ENCODE data around the gene HOTAIR. TPM values are rescaled to one million over a fixed set of nuclear protein-coding genes. Genes with fewer than 3 reads are reported as not detected.

HOTAIR gene
- polyA plus RNA-seq, 4 donors = 1.3 to 2.9 (median 2.6) TPM

DNA sequence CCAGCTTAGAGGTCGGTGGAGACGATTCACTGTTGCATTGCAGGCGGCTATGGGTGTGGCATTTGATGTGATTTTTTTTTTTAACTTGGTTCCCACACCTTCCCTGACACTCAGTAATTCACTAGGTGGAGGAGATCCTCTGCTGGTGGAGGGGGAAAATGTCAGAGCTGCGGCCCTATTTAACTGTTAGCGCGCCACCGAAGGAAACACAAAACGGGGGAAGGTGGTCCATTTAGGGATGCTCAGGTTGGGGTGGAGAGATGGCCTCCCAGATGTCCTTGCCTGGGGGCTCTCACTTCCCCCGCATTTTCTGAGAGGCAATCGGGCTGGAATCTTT is 24.3 kb downstream of the HOTAIR start:
- no peak for DNase-seq (ENCODE audit: low read depth in 4 of 4, low spot score in 3 of 4)

- DNase-seq (ENCODE audit: low read depth in 4 of 4, low spot score in 3 of 4) = no peak
Measured at GRCh38 chr12:53949631-53950436, 24.9 kb downstream of the HOTAIR start.

DNA sequence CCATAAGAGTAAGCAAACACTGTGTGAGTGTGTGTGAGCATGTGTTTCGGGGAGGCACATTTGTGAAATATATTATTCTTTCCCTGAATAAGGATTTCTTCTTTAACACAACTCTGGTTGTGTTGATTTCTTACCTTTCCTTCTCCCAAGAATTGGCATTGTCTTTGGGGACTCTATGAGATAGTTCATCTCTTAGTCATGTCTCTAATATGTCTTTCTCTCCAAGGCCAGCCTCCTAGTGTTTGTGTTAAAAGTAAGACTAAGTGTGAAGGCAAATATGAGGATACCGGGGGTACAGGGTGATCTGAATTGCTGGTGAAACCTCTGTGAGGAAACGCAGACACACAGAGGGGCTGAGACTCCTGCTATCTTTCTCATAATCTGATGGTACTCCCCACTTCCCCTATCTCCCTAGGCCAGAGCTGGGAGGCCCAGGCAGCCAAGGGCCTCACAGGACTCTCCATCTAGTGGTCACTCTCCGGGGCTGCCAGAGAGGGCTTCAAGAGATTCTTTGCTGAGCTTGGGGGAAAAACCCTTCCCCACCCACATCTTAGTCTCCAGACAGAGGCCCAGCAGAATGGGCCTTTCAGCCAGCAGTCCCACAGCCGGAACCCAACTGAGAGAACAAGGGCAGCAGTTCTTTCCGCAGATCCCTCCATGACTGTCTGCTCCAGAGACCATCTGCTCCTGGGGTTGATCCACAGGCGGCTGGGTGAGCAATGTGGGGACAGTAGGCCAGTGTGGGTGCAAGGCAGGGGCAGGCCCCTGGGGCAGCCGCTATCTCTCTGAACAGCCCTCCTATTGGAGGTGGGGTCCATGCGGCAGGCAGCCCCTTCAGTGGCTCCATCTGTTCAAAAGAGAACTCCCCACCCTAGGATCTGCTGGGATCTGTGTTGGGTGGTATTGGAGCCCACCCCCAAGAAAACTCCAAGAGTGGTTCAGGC is 25.8 kb downstream of the HOTAIR start:
- no peak for DNase-seq (ENCODE audit: low read depth in 4 of 4, low spot score in 3 of 4)

GRCh38 chr12:53947743-53948142 is 27.0 kb downstream of the HOTAIR start:
- DNase-seq (ENCODE audit: low read depth in 4 of 4, low spot score in 3 of 4) = no peak

DNA sequence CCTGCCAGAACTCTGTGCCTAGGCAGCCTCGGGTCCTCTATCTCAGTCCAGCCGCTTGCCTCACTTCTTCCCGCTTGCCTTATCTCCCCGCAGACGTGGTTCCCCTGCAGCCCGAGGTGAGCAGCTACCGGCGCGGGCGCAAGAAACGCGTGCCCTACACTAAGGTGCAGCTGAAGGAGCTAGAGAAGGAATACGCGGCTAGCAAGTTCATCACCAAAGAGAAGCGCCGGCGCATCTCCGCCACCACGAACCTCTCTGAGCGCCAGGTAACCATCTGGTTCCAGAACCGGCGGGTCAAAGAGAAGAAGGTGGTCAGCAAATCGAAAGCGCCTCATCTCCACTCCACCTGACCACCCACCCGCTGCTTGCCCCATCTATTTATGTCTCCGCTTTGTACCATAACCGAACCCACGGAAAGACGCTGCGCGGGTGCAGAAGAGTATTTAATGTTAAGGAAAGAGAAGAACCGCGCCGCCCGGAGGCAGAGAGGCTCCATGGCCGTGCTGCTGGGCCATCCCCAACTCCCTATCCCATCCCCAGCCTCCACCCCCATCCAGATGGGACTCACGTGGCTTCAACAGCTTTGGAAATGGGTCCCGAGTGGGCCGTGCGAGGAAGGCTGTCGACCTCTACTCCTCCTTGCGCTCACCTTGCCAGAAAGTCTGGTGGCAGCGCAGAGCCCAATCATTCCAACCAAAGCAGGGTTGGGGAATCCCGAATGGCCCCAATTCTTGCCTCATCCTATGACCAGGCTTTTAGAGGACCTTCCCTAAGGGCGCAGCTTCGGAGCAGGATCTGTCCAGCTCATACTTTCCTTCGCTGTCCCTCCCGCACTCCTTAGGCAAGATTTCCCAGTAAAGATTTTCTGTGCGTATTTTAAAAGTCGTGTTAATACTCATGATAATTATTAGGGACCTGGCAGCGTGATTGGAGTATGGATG is 29.6 kb downstream of the HOTAIR start:
- DNase-seq (ENCODE audit: low read depth in 4 of 4, low spot score in 3 of 4) = no peak

DNA sequence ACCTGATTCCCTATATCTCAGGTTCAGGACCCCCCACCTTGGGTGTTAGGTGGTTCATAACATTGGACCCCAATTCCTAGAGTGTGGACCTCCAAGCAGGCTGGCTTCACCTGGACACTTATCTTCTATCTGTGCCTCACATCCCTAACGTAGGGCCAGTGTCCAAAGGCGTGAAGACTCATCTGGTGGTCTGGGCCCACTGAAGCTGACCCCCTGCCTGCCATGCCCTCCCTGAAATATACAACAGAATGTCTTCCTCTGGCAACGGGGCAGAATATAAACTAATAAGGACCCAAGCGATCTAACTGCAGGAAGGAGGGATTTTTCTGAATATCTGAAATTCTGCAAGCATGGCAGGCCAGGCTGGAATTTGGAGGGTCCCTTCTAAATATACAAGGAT is 30.5 kb downstream of the HOTAIR start:
- no peak for DNase-seq (ENCODE audit: low read depth in 4 of 4, low spot score in 3 of 4)

DNA sequence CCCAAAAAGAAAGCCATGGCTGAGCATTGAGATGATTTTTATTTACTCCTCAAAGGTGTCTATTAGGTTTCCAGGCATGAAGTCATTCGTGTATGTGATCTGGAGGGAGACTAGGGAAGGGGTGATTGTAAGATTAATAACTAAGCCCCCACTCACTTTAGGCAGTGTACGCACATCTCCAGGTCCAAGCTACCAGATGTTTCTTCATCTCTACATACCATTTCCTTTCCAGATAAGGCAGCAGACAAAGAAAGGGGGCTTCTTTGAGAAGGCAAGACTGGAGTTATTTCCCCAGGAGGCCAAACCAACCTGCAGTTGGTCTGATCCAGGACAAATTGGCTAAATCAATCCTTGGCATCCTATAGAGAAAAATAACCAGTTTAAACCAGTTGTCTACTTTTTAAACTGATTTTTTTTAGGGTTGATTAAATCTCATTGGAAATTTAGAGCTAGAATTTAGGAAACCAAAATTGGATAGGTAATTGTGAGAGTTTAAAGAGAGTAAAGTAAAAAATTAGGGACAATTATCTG is 32.2 kb downstream of the HOTAIR start:
- DNase-seq (ENCODE audit: low read depth in 4 of 4, low spot score in 3 of 4) = no peak

GRCh38 chr12:53941750-53942149 is 33.0 kb downstream of the HOTAIR start:
- DNase-seq (ENCODE audit: low read depth in 4 of 4, low spot score in 3 of 4) = no peak

GRCh38 chr12:53941187-53941586 is 33.6 kb downstream of the HOTAIR start:
- DNase-seq (ENCODE audit: low read depth in 4 of 4, low spot score in 3 of 4) = no peak

- no peak for DNase-seq (ENCODE audit: low read depth in 4 of 4, low spot score in 3 of 4)
Measured at GRCh38 chr12:53940443-53941014, 34.2 kb downstream of the HOTAIR start.

- no peak for DNase-seq (ENCODE audit: low read depth in 4 of 4, low spot score in 3 of 4)
Measured at GRCh38 chr12:53939141-53940108, 35.3 kb downstream of the HOTAIR start.

DNA sequence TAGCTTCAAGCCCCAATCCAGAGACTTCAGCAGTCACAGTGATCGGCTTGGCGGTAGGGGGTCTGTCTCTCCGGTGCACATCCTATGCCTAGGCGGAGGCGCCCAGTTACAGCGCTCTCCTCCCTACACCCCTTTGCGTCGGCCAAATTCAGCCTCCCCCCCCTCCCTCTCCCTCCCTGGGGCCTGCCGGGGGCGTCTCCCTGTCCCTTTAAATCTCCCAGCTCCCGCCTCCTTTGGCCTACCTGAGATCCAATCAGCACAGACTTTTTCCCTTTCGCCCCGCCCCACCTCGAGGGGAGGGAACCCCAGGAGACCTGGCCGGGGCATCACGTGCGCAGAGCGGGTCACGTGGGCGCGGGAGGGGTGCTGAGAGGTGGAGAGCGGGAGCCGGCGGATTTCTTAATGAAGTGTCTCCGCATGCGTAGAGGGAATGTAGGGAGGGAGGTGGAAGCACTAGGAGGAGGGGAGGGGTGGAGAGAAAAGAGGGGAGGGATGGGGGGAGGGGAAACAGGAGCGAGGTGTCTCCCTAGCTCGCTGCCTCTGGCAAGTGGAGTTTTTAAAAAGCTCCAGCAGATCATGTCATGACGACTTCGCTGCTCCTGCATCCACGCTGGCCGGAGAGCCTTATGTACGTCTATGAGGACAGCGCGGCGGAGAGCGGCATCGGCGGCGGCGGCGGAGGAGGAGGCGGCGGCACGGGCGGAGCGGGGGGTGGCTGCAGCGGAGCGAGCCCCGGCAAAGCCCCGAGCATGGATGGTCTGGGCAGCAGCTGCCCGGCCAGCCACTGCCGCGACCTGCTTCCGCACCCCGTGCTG is 36.2 kb downstream of the HOTAIR start, which contains the start of gene HOXC13:
TSS of gene HOXC13 (plus strand) at position 506 of the 815 bp plus-strand sequence. CDS start at position 582, 76 bp downstream.
- DNase-seq (ENCODE audit: low read depth in 4 of 4, low spot score in 3 of 4) = peak; percentile 65 to 83 (median 72)

- no peak for DNase-seq (ENCODE audit: low read depth in 4 of 4, low spot score in 3 of 4)
Measured at GRCh38 chr12:53937596-53938325, 37.0 kb downstream of the HOTAIR start.

- DNase-seq (ENCODE audit: low read depth in 4 of 4, low spot score in 3 of 4) = no peak
Measured at GRCh38 chr12:53937099-53937498, 37.7 kb downstream of the HOTAIR start.

DNA sequence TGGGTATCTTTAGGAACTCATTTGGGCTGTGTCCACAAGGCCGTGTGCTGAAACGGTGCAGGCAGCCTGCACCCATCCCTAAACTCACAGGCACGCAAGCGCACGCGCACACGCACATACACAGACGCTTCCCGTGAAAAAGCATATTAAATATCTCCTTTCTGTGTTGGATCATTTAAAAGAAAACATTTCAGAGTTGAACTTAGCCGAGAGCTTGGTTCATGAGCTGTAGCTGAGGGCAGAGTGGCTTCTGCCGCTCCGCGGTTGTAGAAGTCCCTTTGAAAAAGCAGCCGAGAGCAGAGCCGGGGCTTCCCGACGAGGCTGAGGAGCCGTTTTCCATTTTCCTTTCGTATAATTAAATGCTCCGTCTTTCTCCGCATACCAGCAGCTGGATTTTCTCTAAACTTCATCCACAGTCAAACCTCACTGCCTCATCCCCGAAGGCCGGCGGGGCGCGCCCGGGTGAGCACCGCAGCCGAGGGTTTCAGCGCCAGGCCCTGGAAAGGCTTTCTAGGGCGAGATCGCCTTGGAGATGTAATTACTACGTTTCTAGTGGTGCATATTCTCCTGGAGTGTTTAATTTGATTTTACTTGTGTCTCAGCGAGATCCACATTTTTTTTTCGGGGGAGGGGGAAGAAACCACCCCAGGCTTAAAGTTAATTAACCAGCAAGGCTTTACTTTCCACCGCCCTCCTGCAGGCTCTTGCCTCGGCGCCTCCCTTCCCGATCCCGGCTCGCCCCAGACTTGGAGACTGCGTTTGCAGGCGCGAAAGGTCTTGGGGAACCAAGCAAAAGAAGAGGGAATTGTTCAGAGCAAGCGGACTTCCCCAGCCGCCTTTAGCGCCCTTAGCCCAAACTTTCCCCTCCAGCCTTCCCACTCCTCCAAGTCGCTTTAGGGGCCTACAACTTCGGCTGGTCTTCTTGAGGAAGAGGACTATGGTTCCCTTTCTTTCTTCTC is 39.1 kb downstream of the HOTAIR start:
- DNase-seq (ENCODE audit: low read depth in 4 of 4, low spot score in 3 of 4) = no peak

DNA sequence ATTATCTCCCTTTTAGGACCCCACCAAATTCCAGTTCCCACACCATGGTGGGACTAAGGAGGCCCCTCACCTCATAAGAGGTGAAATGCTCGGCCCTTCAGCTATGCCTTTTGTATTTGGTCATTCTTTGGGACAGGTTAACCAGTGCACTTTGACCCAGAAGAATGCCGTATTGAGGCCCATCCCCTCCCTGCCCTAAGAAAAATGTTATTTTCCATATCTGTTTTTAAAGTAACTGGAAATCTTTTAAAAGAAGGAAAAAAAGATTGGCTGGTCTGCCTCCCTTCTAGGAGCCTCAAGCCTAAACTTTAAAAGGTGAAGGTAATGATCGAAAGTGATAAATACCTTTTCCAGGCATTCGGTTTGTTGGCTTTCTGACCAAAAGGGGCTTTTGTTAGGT is 41.8 kb downstream of the HOTAIR start:
- no peak for DNase-seq (ENCODE audit: low read depth in 4 of 4, low spot score in 3 of 4)
